ENCODE results near the gene CAPN2. TPM values are rescaled to one million over a fixed set of nuclear protein-coding genes. Genes with fewer than 3 reads are reported as not detected.
"Not testable (repeated sequence)": the region's sequence is repeated elsewhere in the genome, so short reads cannot be mapped to it uniquely, and the experiment has no call there.

The CAPN2 gene
- polyA plus RNA-seq, 1 of the 3 experiments (the other 2 are of a cell fraction) = 208 TPM

- Histone ChIP-seq H3K79me2 (ENCODE audit: insufficient read depth) (peaks cover 58% of the 10 kb centered on the region), H4K20me1 (ENCODE audit: insufficient read depth) (no peaks in the 10 kb centered on the region), H2AFZ (ENCODE audit: low read depth) (no peak overlapping the region), H3K9me3 (no peaks in the 10 kb centered on the region), H3K9me2 (no peaks in the 10 kb centered on the region), H3K27me3 (ENCODE audit: insufficient read depth) (no peaks in the 10 kb centered on the region), H3K36me3 (replicated peaks in 1 of 2; ENCODE audit: control insufficient read depth in 1 of 2, insufficient read depth in 2 of 2, low read length in 1 of 2) (peaks cover 17 to 39% of the 10 kb centered on the region in 2 experiments), H3K9ac (no peak overlapping the region), H3K4me2 (no peak overlapping the region), H3K27ac (ENCODE audit: low read depth in 2 of 2, low read length in 1 of 2) (peak overlapping the region in 1 of 2 experiments; percentile 21; a peak in 1 of 4 replicates), H3K4me1 (ENCODE audit: control insufficient read depth in 1 of 2, insufficient read depth in 2 of 2, low read depth in 1 of 2, low read length in 1 of 2) (peaks cover 0 to 8% of the 10 kb centered on the region in 2 experiments; a peak in 1 of 4 replicates), H3K4me3 (ENCODE audit: low read depth in 2 of 2, low read length in 1 of 2) (no peak overlapping the region), H3F3A (replicated peaks; ENCODE audit: insufficient read depth) (peaks cover 5% of the 10 kb centered on the region)
- ChIA-PET POLR2A (no interaction called here), CTCF (no interaction called here)
- 79% methylated on average over 3 of the region's 3 CpGs for WGBS (ENCODE audit: low lambda C conversion rate)
- TF ChIP-seq FOXJ3 (CRISPR knock-in tag; IDR thresholded peaks at IDR 0.05) = no peak
- TF ChIP-seq FOSL2 (IDR thresholded peaks at IDR 0.05; ENCODE audit: borderline replicate concordance, low read depth) = peak; percentile 20; the same call in 1 of the 2 replicates
- TF ChIP-seq, protein P1, sequence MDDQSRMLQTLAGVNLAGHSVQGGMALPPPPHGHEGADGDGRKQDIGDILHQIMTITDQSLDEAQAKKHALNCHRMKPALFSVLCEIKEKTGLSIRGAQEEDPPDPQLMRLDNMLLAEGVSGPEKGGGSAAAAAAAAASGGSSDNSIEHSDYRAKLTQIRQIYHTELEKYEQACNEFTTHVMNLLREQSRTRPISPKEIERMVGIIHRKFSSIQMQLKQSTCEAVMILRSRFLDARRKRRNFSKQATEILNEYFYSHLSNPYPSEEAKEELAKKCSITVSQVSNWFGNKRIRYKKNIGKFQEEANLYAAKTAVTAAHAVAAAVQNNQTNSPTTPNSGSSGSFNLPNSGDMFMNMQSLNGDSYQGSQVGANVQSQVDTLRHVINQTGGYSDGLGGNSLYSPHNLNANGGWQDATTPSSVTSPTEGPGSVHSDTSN (IDR thresholded peaks at IDR 0.05) = peak; percentile 77
- DNase-seq = no peak
These were observed 103.5 kb downstream of the CAPN2 start for GRCh38 chr1:223815865-223816264.

- DNase-seq; H4K20me1 ChIP-seq (ENCODE audit: insufficient read depth); H3K9me3 ChIP-seq; H3K27me3 ChIP-seq (ENCODE audit: insufficient read depth); H3K27ac ChIP-seq (ENCODE audit: low read depth in 2 of 2, low read length in 1 of 2); H3K9ac ChIP-seq; CTCF ChIA-PET; H3K4me3 ChIP-seq (ENCODE audit: low read depth in 2 of 2, low read length in 1 of 2); POLR2A ChIA-PET; H3K4me1 ChIP-seq (ENCODE audit: control insufficient read depth in 1 of 2, insufficient read depth in 2 of 2, low read depth in 1 of 2, low read length in 1 of 2); H3F3A ChIP-seq (replicated peaks; ENCODE audit: insufficient read depth); H2AFZ ChIP-seq (ENCODE audit: low read depth); H3K4me2 ChIP-seq; H3K9me2 ChIP-seq: not testable (repeated sequence)
- peaks cover 66% of the 10 kb centered on the region for H3K79me2 ChIP-seq (ENCODE audit: insufficient read depth)
- H3K36me3 ChIP-seq (replicated peaks in 1 of 2; ENCODE audit: control insufficient read depth in 1 of 2, insufficient read depth in 2 of 2, low read length in 1 of 2) = peaks cover 10 to 27% of the 10 kb centered on the region in 2 experiments
These were observed 104.9 kb downstream of the CAPN2 start for GRCh38 chr1:223817265-223817664.

- H3K27me3 ChIP-seq (ENCODE audit: insufficient read depth) = no peaks in the 10 kb centered on the region
- H3K36me3 ChIP-seq (replicated peaks in 1 of 2; ENCODE audit: control insufficient read depth in 1 of 2, insufficient read depth in 2 of 2, low read length in 1 of 2) = peaks cover 3 to 15% of the 10 kb centered on the region in 2 experiments
- no peaks in the 10 kb centered on the region for H3K9me3 ChIP-seq
- no peaks in the 10 kb centered on the region for H3K9me2 ChIP-seq
- H3F3A ChIP-seq (replicated peaks; ENCODE audit: insufficient read depth) = no peaks in the 10 kb centered on the region
- H3K9ac ChIP-seq = no peak overlapping the region
- DNase-seq = no peak
- H3K27ac ChIP-seq (ENCODE audit: low read depth in 2 of 2, low read length in 1 of 2) = peak overlapping the region in 1 of 2 experiments; percentile 6; a peak in 1 of 4 replicates
- peaks cover 13% of the 10 kb centered on the region; the same call in 1 of the 2 replicates for H4K20me1 ChIP-seq (ENCODE audit: insufficient read depth)
- H3K79me2 ChIP-seq (ENCODE audit: insufficient read depth) = peaks cover 82% of the 10 kb centered on the region
- ChIA-PET CTCF (interaction anchor here (1.1 to 3.1 kb wide), 3 partner anchors 8 to 231 kb away, joined by 3 to 13 read pairs (median 3); partner anchors contain the start of gene TP53BP2), POLR2A (no interaction called here)
- H2AFZ ChIP-seq (ENCODE audit: low read depth) = no peak overlapping the region
- no peak overlapping the region for H3K4me2 ChIP-seq
- no peak overlapping the region for H3K4me3 ChIP-seq (ENCODE audit: low read depth in 2 of 2, low read length in 1 of 2)
- peaks cover 0 to 15% of the 10 kb centered on the region in 2 experiments; a peak in 1 of 4 replicates for H3K4me1 ChIP-seq (ENCODE audit: control insufficient read depth in 1 of 2, insufficient read depth in 2 of 2, low read depth in 1 of 2, low read length in 1 of 2)
- TF ChIP-seq RXRA (IDR thresholded peaks at IDR 0.05; ENCODE audit: borderline replicate concordance, low read depth) = no peak
- WGBS (ENCODE audit: low lambda C conversion rate) = 86% methylated on average over 4 of the region's 4 CpGs
These were observed 107.6 kb downstream of the CAPN2 start for GRCh38 chr1:223819730-223820514.
